GM12874 (cell line): ENCODE results near the gene ZP1.

ENCODE experiments used
- TF ChIP-seq, protein P1 (sequence below): IDR thresholded peaks from 2 replicates; pipeline ENCODE4 v1.5.1; 2011; ENCODE audit warnings: low read depth, mild to moderate bottlenecking, control low read depth, low read length, moderate library complexity; ENCODE audit not compliant: insufficient read depth

The ZP1 gene

DNA sequence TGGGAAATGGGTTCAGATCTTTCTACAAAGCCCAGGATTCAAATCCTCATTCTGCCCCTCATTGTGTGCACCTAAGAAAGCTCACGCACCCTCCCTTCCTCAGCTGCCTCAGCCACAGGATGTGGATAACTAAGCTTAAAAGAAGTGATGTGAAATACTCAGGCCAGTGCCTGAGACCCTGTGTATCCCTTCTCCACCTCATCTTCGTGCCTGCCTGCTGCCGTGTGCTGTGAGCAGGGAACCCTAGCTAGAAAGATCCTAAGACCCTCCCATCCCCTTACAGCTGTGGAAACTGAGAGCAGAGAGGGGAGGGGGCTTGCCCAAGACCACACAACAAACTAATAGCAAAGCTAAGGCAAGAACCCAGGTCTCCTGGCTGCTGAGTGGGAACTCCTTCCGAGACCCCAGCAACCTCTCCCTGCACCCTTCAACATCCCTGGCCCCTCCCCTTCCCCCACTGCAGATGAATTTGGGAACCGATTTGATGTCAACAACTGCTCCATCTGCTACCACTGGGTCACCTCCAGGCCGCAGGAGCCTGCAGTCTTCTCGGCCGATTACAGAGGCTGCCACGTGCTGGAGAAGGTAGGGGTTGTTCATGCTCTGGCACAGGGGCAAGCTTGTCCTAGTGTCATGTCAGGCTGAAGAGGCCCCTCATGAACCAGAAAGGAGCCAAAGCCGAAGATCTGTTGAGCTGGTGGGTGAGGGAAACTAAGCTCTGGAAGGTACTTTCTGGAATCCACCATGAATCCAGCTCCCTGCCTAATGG, 1.5 kb downstream of the ZP1 start:
- TF ChIP-seq, protein P1, sequence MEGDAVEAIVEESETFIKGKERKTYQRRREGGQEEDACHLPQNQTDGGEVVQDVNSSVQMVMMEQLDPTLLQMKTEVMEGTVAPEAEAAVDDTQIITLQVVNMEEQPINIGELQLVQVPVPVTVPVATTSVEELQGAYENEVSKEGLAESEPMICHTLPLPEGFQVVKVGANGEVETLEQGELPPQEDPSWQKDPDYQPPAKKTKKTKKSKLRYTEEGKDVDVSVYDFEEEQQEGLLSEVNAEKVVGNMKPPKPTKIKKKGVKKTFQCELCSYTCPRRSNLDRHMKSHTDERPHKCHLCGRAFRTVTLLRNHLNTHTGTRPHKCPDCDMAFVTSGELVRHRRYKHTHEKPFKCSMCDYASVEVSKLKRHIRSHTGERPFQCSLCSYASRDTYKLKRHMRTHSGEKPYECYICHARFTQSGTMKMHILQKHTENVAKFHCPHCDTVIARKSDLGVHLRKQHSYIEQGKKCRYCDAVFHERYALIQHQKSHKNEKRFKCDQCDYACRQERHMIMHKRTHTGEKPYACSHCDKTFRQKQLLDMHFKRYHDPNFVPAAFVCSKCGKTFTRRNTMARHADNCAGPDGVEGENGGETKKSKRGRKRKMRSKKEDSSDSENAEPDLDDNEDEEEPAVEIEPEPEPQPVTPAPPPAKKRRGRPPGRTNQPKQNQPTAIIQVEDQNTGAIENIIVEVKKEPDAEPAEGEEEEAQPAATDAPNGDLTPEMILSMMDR = no peak

GRCh38 chr11:60869451-60869825, 2.1 kb downstream of the ZP1 start:
- TF ChIP-seq, protein P1 = no peak

- TF ChIP-seq, protein P1 = no peak
These were observed 2.9 kb downstream of the ZP1 start for GRCh38 chr11:60870276-60870675.

- TF ChIP-seq, protein P1 = no peak
These were observed 3.5 kb downstream of the ZP1 start for GRCh38 chr11:60870733-60871377.

- TF ChIP-seq, protein P1 = no peak
These were observed 4.2 kb downstream of the ZP1 start for GRCh38 chr11:60871378-60872061.

DNA sequence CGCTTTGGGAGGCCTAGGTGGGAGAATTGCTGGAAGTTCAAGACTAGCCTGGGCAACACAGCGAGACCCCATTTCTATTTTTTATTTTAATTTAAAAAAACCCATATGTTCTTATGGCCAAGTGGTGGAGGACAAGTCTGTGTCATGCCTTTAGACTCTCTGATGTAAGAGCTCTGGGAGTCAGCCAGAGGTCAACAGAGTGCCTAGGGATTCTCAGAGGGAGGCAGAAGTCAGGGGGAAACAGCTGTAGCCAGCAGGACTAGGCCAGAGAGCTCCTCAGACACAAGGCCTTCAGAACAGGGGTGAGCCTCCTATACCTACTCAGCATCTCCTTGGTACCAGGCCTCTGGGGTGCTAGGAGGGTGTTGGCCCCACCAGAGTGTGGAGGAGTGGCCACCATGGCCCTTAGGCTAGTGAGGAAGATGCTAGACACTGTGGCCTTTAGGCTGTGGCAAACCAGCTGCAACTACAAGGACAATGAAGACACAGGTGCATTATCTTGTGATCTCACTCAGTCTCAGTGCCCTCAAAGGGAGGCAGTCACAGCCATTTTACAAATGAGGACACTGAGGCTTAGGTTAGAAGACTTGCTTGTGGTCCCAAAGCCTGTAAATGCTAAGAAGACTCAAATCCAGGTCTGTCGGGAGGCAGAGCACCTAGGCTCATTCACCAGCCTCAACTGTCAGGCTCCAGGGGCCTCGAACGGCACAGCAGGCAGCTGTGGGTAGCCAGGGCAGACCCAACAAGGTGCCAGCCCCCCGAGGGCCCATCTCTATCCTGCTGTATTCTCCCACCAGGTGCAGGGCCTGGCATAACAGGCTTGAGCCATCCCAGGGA, 5.0 kb downstream of the ZP1 start:
- TF ChIP-seq, protein P1 = no peak
